ENCODE data around the gene DKC1.

The DKC1 gene

GRCh38 chrX:154762537-154763296 is at the start of gene DKC1:
TSS of gene DKC1 (plus strand) at chrX:154762864. CDS start at chrX:154762966, 102 bp downstream.
- TF ChIP-seq CTCF (conservative IDR thresholded peaks at IDR 0.05; ENCODE audit: low read depth, low read length): no peak
- DNase-seq (ENCODE audit: low read depth): peak; percentile 73
- H3K4me3 ChIP-seq (ENCODE audit: low read length): peak within 1 kb of the TSS; percentile 57

DNA sequence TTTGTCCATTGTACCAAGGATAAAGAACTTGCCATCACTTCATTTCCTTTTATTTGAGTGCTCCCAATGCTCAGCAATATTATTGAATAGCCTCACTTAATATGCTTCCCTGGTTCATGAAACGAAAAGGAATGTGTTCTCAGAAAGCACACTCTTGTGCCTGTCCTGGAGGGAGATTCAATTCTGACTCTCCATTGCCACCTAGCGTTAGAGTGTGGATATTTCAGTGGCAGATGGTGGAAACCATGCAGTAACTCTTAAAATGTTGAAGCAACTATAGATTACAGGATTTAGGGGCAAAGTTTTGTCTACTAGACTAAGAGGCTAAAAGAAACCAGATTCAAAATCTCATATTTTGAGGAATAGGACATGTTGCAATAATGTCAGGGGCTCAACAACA is 47.7 kb upstream of the DKC1 start:
- DNase-seq (ENCODE audit: low read depth): no peak
- TF ChIP-seq CTCF (conservative IDR thresholded peaks at IDR 0.05; ENCODE audit: low read depth, low read length): peak; percentile 80
- H3K4me3 ChIP-seq (ENCODE audit: low read length): no peak overlapping the region

DNA sequence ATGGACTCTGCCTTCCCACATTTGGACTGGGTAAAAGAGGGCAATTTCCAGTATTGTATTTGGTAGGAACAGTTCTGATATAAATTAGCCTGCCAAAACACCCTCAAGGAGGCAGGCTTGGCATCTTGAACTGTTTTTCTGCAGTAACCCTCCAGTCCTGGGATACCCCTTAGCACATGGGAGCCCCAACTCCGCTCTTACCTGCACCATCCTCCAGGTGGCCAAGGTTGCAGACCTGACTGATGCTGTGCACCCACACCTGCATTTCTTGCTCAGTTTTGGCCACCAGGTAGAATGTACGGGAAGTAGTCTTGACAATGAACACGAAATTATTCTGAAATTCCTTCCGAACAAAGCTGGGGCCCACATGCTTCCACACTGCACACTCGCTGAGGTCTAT is 46.8 kb upstream of the DKC1 start:
- no peak overlapping the region for H3K4me3 ChIP-seq (ENCODE audit: low read length)
- no peak for TF ChIP-seq CTCF (conservative IDR thresholded peaks at IDR 0.05; ENCODE audit: low read depth, low read length)
- DNase-seq (ENCODE audit: low read depth): no peak

- DNase-seq (ENCODE audit: low read depth): no peak
- TF ChIP-seq CTCF (conservative IDR thresholded peaks at IDR 0.05; ENCODE audit: low read depth, low read length): peak; percentile 10
Observed at GRCh38 chrX:154717824-154718223, 44.8 kb upstream of the DKC1 start.

GRCh38 chrX:154718616-154719015 is 44.0 kb upstream of the DKC1 start:
- H3K4me3 ChIP-seq (ENCODE audit: low read length): no peak overlapping the region
- no peak for DNase-seq (ENCODE audit: low read depth)
- TF ChIP-seq CTCF (conservative IDR thresholded peaks at IDR 0.05; ENCODE audit: low read depth, low read length): no peak

More at GRCh38 chrX:154717824-154718223, 44.8 kb upstream of the DKC1 start:
- H3K4me3 ChIP-seq (ENCODE audit: low read length): no peak overlapping the region

GRCh38 chrX:154719132-154719675 is 43.5 kb upstream of the DKC1 start:
- H3K4me3 ChIP-seq (ENCODE audit: low read length): no peak overlapping the region
- no peak for DNase-seq (ENCODE audit: low read depth)
- no peak for TF ChIP-seq CTCF (conservative IDR thresholded peaks at IDR 0.05; ENCODE audit: low read depth, low read length)

DNA sequence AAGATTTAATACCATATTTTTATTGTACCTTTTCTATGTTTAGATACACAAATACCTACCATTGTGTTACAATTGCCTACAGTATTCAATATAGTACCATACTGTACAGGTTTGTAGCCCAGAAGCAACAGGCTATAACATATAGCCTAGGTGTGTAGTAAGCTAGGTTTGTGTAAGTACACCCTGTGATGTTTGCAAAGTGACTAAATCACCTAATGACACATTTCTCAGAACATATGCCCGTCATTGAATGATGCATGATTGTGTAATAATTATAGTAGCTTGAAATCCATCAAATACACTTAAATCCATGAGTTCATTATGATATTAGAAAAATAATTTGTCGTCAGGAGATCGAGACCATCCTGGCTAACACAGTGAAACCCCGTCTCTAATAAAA is 42.6 kb upstream of the DKC1 start:
- no peak for TF ChIP-seq CTCF (conservative IDR thresholded peaks at IDR 0.05; ENCODE audit: low read depth, low read length)
- H3K4me3 ChIP-seq (ENCODE audit: low read length): no peak overlapping the region
- DNase-seq (ENCODE audit: low read depth): no peak
